ENCODE measurements around the gene TCL1A. TPM values are rescaled to one million over a fixed set of nuclear protein-coding genes. Genes with fewer than 3 reads are reported as not detected.

Gene TCL1A
- total RNA-seq, 4 donors from 2014 or later = 3.2 to 14.9 TPM; not detected in 2

DNA sequence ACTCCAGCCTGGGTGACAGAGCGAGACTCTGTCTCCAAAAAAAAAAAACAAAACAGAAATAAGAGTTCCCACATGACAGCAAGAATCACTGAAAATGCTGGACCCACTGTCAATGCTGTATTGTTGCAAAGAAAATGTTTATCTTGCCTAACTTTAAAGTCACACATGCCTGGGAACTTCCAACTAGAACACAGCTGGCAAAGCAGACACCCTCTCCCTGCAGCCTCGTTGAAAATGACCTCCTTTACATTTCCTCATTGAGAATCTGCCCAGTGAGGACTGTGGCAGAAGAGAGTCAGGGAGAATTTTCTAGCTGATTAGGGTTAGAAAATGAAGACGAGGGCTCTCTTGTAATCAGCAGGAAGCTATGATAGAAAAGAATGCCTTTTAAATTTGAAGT, 42.8 kb upstream of the TCL1A start:
- H3K27ac ChIP-seq = no peak overlapping the region
- no peaks in the 10 kb centered on the region for H3K27me3 ChIP-seq
- TF ChIP-seq, protein P1, sequence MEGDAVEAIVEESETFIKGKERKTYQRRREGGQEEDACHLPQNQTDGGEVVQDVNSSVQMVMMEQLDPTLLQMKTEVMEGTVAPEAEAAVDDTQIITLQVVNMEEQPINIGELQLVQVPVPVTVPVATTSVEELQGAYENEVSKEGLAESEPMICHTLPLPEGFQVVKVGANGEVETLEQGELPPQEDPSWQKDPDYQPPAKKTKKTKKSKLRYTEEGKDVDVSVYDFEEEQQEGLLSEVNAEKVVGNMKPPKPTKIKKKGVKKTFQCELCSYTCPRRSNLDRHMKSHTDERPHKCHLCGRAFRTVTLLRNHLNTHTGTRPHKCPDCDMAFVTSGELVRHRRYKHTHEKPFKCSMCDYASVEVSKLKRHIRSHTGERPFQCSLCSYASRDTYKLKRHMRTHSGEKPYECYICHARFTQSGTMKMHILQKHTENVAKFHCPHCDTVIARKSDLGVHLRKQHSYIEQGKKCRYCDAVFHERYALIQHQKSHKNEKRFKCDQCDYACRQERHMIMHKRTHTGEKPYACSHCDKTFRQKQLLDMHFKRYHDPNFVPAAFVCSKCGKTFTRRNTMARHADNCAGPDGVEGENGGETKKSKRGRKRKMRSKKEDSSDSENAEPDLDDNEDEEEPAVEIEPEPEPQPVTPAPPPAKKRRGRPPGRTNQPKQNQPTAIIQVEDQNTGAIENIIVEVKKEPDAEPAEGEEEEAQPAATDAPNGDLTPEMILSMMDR (IDR thresholded peaks at IDR 0.05) = no peak
- no peak for TF ChIP-seq POLR2A (IDR thresholded peaks at IDR 0.05)

DNA sequence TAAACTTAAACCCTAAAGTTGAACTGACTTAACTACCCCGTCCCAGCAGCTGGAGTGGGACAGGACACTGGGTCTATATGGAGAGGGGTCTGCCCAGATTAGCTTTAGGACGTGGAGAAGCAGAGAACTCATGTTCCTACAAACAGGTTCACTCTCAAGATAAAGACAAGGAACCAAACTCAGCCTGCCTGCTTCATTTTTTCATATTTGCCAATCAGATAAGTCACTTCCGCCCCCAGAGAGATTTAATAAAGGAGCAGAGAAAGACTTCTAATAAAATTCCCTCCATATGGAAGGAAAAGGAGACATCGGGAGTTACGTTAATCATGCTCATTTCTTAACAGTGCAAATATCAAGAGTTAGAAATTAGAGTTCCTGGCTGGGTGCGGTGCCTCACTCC, 42.2 kb upstream of the TCL1A start:
- Histone ChIP-seq H3K27ac (no peak overlapping the region), H3K27me3 (no peaks in the 10 kb centered on the region)

More for the DNA sequence above, 42.8 kb upstream of the TCL1A start:
- Histone ChIP-seq H3K4me1 (no peaks in the 10 kb centered on the region), H3K9me3 (no peaks in the 10 kb centered on the region), H3K36me3 (no peaks in the 10 kb centered on the region), H3K4me3 (no peak overlapping the region)
- DNase-seq = no peak

DNA sequence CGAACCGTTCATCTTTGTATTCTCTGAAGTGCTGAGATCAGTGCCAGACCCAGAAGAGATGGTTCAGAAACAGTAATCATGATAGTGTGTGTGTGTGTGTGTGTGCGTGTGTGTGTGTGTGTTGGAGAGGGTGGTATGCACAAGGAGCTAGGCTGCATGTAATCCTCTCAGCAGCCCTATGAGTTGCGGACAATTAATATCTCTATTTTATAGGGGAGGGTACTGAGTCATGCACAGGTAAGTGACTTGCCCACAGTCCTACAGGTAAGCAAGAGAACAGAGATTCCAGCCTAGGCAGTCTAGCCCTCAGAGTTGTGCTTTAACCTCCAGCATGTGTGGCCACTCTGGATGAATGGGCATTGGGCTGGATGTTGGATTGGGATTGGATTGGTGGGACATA, 27.9 kb upstream of the TCL1A start:
- Histone ChIP-seq H3K4me1 (no peaks in the 10 kb centered on the region), H3K36me3 (no peaks in the 10 kb centered on the region), H3K4me3 (no peak overlapping the region), H3K9me3 (no peaks in the 10 kb centered on the region), H3K27me3 (no peaks in the 10 kb centered on the region), H3K27ac (no peak overlapping the region)
- DNase-seq = no peak
- TF ChIP-seq, protein P1 (IDR thresholded peaks at IDR 0.05) = no peak
- no peak for TF ChIP-seq POLR2A (IDR thresholded peaks at IDR 0.05)

More for the DNA sequence above, 42.2 kb upstream of the TCL1A start:
- no peak overlapping the region for H3K4me3 ChIP-seq
- no peaks in the 10 kb centered on the region for H3K36me3 ChIP-seq
- no peak for DNase-seq
- TF ChIP-seq, protein P1 (IDR thresholded peaks at IDR 0.05) = no peak
- no peak for TF ChIP-seq POLR2A (IDR thresholded peaks at IDR 0.05)
- no peaks in the 10 kb centered on the region for H3K9me3 ChIP-seq
- no peaks in the 10 kb centered on the region for H3K4me1 ChIP-seq

DNA sequence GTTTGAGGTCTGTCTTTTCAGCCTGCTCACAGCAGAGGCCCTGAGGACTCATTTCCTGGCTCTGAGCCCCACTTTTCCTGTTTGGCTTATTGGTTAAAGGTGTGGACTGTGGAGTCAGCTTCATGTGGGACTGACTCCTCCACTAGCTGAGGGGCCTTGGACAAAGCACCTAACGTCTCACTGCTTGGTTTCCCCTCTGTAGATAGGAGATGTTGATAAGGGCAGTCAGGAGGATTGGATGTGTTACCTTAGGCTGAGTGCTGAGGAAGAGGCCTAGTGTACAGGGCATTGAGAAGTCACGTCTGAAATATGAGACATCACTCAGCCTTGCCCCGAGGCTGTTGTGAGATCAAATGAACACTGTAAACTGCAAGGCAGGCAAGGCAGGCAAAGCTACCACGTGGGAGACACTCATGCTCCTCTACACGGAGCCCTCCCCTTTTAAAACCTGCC, 27.1 kb upstream of the TCL1A start:
- H3K4me1 ChIP-seq = no peaks in the 10 kb centered on the region
- no peak for TF ChIP-seq POLR2A (IDR thresholded peaks at IDR 0.05)
- TF ChIP-seq, protein P1 (IDR thresholded peaks at IDR 0.05) = no peak
- no peak for DNase-seq
- no peak overlapping the region for H3K4me3 ChIP-seq
- no peaks in the 10 kb centered on the region for H3K36me3 ChIP-seq
- no peaks in the 10 kb centered on the region for H3K27me3 ChIP-seq
- no peak overlapping the region for H3K27ac ChIP-seq
- H3K9me3 ChIP-seq = no peaks in the 10 kb centered on the region

DNA sequence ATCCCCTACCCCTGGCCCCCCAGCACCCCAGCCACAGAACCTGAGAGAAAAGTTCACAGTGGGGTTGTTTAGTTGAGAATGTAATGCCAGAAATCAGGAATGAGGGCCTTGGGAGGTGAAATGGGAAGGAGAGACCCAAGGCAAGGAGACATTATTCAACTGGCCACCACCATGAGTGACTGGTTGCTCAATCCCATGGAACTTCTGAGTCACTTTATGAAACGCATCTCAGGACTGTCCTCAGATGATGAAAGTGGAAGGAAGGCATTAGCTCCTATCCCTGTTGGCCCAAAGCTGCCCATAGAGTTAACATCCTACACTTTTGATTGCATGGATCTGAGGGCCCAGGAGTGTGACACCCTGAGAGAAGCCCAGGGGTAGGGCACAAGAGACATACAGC, 25.4 kb upstream of the TCL1A start:
- TF ChIP-seq POLR2A (IDR thresholded peaks at IDR 0.05) = no peak
- TF ChIP-seq, protein P1 (IDR thresholded peaks at IDR 0.05) = no peak
- no peaks in the 10 kb centered on the region for H3K9me3 ChIP-seq
- no peaks in the 10 kb centered on the region for H3K36me3 ChIP-seq
- no peaks in the 10 kb centered on the region for H3K4me1 ChIP-seq
- H3K27ac ChIP-seq = no peak overlapping the region
- H3K4me3 ChIP-seq = no peak overlapping the region
- H3K27me3 ChIP-seq = no peaks in the 10 kb centered on the region
- DNase-seq = no peak

DNA sequence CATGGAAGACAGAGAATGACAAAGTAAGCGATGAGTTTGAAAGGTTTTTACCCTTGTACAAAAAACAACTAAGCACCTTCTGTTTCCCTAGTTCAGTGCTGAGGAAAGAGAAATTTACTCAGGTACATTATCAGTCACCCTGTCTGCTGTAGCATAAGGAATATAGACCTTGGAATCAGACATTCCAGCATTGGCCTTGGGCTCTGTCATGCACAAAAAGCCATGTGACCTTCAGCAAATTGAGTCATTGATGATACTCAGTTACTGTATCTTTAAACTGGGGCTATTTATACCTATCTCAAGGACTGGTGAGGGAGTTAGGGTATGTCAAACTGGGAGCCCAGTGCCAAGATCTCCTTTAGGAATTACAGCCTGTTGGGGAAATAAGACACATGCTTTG, 19.3 kb upstream of the TCL1A start:
- no peak for DNase-seq
- no peaks in the 10 kb centered on the region for H3K4me1 ChIP-seq
- H3K9me3 ChIP-seq = no peaks in the 10 kb centered on the region
- H3K27ac ChIP-seq = no peak overlapping the region
- H3K36me3 ChIP-seq = no peaks in the 10 kb centered on the region
- no peak for TF ChIP-seq POLR2A (IDR thresholded peaks at IDR 0.05)
- TF ChIP-seq, protein P1 (IDR thresholded peaks at IDR 0.05) = no peak
- no peaks in the 10 kb centered on the region for H3K27me3 ChIP-seq
- H3K4me3 ChIP-seq = no peak overlapping the region

All from Peyer's patch (tissue), 4 donors.